ENCODE measurements around the gene SHROOM3. TPM values are rescaled to one million over a fixed set of nuclear protein-coding genes. Genes with fewer than 3 reads are reported as not detected.
A peak's percentile ranks its signal among the peaks of the same experiment; 100 is the strongest.

Gene SHROOM3
- total RNA-seq, 6 donors from 2014 or later: 62.3 to 216 (median 116) TPM

DNA sequence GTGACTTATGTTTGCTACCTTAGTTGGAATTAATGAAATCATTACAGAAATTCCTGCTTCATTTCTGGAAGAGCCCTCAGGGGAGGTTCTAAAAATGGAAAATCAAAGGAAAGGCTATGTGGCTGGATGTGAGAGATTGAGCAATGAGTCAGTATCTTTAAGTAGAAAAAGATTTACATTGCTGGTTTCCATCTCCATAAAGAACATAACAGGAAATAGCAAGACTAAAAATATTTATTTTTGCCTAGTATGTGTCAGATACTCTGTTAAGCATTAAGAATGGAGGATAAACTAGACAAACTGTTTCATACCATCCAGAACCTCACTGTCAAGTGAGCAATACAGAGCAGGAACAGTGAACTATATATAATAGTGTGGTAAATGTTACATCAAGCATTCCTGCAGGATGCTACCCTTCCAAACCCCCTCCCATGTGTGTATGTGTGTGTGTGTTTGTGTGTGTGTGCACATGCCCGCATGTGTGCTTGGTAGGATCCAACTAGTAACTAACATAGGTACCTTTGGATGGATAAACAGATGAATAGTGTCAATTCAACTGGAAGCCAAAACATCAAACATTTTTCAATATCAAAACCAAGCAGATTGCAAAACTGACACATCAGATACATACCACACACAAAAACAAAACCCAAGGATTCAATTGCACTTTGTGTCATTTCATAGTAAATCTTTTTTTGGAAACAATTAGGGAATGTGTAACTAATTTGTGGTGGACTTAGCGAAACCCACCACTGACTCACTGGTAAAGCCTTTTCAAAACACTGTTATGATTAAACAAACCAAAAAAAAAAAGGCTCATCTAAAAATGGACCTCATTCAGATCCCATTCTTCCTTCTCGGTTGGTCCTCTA, 223.4 kb downstream of the SHROOM3 start:
- DNase-seq: no peak
- H3K27ac ChIP-seq: no peak overlapping the region

DNA sequence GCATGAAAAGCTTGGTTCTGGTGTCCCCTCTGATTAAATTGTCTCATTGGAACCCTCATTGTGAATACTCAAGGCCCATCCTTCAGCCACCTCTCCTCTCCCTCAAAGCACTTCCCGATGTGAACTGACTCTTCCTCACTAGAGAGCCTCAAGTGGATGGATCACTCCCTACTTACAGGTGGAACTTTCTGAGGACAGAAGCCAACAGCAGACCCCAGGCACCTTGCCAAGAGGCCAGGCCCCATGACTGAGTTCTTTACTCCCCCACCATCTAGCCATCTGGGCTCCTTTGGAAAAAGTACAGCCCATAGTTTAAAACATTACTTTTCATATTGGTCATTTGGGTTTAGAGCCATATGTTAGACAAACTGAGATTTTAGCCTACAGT, 224.1 kb downstream of the SHROOM3 start:
- Histone ChIP-seq H3K4me3 (no peak overlapping the region), H3K9me3 (no peaks in the 10 kb centered on the region), H3K4me1 (peaks cover 0 to 8% (median 5%) of the 10 kb centered on the region in 4 donors), H3K27ac (no peak overlapping the region), H3K36me3 (no peaks in the 10 kb centered on the region), H3K27me3 (no peaks in the 10 kb centered on the region)
- TF ChIP-seq EP300 (IDR thresholded peaks at IDR 0.05) (no peak), POLR2A (IDR thresholded peaks at IDR 0.05) (no peak), POLR2AphosphoS5 (IDR thresholded peaks at IDR 0.05) (no peak)
- TF ChIP-seq, protein P1, sequence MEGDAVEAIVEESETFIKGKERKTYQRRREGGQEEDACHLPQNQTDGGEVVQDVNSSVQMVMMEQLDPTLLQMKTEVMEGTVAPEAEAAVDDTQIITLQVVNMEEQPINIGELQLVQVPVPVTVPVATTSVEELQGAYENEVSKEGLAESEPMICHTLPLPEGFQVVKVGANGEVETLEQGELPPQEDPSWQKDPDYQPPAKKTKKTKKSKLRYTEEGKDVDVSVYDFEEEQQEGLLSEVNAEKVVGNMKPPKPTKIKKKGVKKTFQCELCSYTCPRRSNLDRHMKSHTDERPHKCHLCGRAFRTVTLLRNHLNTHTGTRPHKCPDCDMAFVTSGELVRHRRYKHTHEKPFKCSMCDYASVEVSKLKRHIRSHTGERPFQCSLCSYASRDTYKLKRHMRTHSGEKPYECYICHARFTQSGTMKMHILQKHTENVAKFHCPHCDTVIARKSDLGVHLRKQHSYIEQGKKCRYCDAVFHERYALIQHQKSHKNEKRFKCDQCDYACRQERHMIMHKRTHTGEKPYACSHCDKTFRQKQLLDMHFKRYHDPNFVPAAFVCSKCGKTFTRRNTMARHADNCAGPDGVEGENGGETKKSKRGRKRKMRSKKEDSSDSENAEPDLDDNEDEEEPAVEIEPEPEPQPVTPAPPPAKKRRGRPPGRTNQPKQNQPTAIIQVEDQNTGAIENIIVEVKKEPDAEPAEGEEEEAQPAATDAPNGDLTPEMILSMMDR (IDR thresholded peaks at IDR 0.05): no peak
- DNase-seq (no peak), ATAC-seq (ENCODE audit: low FRiP score in 2 of 2) (no peak)
- 61 to 67% methylated on average over 1 of the region's 1 CpG for WGBS, 2 donors

More for the DNA sequence above, 223.4 kb downstream of the SHROOM3 start:
- Histone ChIP-seq H3K4me1 (peaks cover 0 to 8% (median 5%) of the 10 kb centered on the region in 4 donors), H3K27me3 (no peaks in the 10 kb centered on the region), H3K4me3 (no peak overlapping the region), H3K36me3 (no peaks in the 10 kb centered on the region), H3K9me3 (no peaks in the 10 kb centered on the region)
- no peak for TF ChIP-seq POLR2A (IDR thresholded peaks at IDR 0.05)
- TF ChIP-seq POLR2AphosphoS5 (IDR thresholded peaks at IDR 0.05): no peak
- no peak for TF ChIP-seq EP300 (IDR thresholded peaks at IDR 0.05)
- TF ChIP-seq, protein P1 (IDR thresholded peaks at IDR 0.05): no peak
- WGBS, 2 donors: 88 to 89% methylated on average over 3 of the region's 3 CpGs
- no peak for ATAC-seq (ENCODE audit: low FRiP score in 2 of 2)

DNA sequence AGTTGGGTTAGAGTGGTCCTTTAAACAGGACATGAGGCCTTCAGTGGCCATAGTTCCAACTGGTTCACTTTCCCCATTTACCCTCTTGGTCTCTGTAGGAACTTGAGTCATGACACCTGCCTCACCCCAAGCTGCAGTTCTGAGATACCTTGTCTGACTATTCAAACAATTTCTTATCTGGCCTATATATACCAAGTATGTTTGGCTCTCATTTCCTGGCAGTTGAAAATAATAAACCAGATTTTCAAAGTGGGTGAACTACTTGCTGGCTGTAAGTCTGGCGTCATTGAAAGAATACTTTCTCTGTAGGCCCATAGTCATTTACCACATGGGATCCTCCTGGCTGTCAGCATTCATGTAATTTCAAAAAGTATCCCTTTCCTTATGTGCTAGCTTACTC, 228.8 kb downstream of the SHROOM3 start:
- H3K27me3 ChIP-seq: no peaks in the 10 kb centered on the region
- no peak overlapping the region for H3K27ac ChIP-seq
- 54 to 70% methylated on average over 1 of the region's 1 CpG for WGBS, 2 donors
- H3K4me3 ChIP-seq: no peak overlapping the region
- DNase-seq (no peak), ATAC-seq (ENCODE audit: low FRiP score in 2 of 2) (no peak)
- no peaks in the 10 kb centered on the region for H3K9me3 ChIP-seq
- TF ChIP-seq, protein P1 (IDR thresholded peaks at IDR 0.05): no peak
- TF ChIP-seq POLR2A (IDR thresholded peaks at IDR 0.05) (no peak), EP300 (IDR thresholded peaks at IDR 0.05) (no peak), POLR2AphosphoS5 (IDR thresholded peaks at IDR 0.05) (no peak)
- no peaks in the 10 kb centered on the region for H3K36me3 ChIP-seq
- H3K4me1 ChIP-seq: peaks cover 0 to 25% (median 0%) of the 10 kb centered on the region in 4 donors

DNA sequence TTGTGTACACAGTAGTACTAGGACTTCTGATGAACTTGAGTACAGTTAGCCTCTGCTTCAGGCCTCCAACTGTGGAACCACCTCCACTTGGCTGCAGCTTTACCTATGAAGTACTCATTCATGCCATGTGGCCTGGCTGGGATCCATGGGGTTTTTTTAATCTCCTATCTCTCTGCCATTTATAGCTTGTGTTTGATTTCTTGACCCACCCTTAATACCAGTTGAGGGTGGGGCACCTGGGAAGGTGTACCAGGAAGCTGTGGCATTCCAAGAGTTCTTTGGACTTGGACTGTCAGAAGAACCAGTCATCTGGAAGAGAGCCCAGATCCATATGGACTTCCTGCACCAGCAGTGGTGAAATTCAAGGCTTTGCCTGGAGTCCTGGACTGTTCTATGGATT, 230.1 kb downstream of the SHROOM3 start:
- peak overlapping the region in 3 of 4 donors; percentile 16 to 55 (median 32) for H3K27ac ChIP-seq
- peaks cover 0 to 19% (median 0%) of the 10 kb centered on the region in 4 donors for H3K4me1 ChIP-seq
- H3K4me3 ChIP-seq: no peak overlapping the region
- ATAC-seq (ENCODE audit: low FRiP score in 2 of 2) (peak; percentile 61 to 80), DNase-seq (peak in 1 of 2 donors; percentile 83)
- TF ChIP-seq EP300 (IDR thresholded peaks at IDR 0.05): peak in 3 of 4 donors; percentile 10 to 88 (median 42)
- TF ChIP-seq, protein P1 (IDR thresholded peaks at IDR 0.05): no peak
- peak; percentile 20 to 42 for TF ChIP-seq POLR2AphosphoS5 (IDR thresholded peaks at IDR 0.05)
- peak in 1 of 4 donors; percentile 4 for TF ChIP-seq POLR2A (IDR thresholded peaks at IDR 0.05)
- no peaks in the 10 kb centered on the region for H3K27me3 ChIP-seq
- H3K9me3 ChIP-seq: no peaks in the 10 kb centered on the region
- no peaks in the 10 kb centered on the region for H3K36me3 ChIP-seq
